Trophoblast cell (in vitro differentiated cells and primary cell): Measurements from ENCODE around the gene ATP8A1.

ENCODE experiments used
- DNase-seq, 2 donors: peaks; one replicate each; pipeline ENCODE4 v3.0.0-alpha.2; 2016
- H2AFZ ChIP-seq: 2 replicates; pipeline ENCODE4 v1.6.1; 2013; ENCODE audit warnings: low read length, moderate library complexity, mild to moderate bottlenecking; ENCODE audit not compliant: insufficient read depth, poor library complexity
- H2AK5ac ChIP-seq: 2 replicates; pipeline ENCODE4 v1.6.1; 2013; ENCODE audit warnings: mild to moderate bottlenecking, low read length
- H2BK120ac ChIP-seq: 2 replicates; pipeline ENCODE4 v1.6.1; 2013; ENCODE audit warnings: low read length, mild to moderate bottlenecking, moderate library complexity; ENCODE audit not compliant: insufficient read depth, poor library complexity
- H2BK12ac ChIP-seq: 2 replicates; pipeline ENCODE4 v1.6.1; 2013; ENCODE audit warnings: mild to moderate bottlenecking, low read length, moderate library complexity
- H2BK5ac ChIP-seq: 2 replicates; pipeline ENCODE4 v1.6.1; 2013; ENCODE audit warnings: low read length, low read depth, moderate library complexity, mild to moderate bottlenecking; ENCODE audit not compliant: poor library complexity
- H3K14ac ChIP-seq: 2 replicates; pipeline ENCODE4 v1.6.1; 2013; ENCODE audit warnings: mild to moderate bottlenecking, low read length
- H3K18ac ChIP-seq: 2 replicates; pipeline ENCODE4 v1.6.1; 2013; ENCODE audit warnings: mild to moderate bottlenecking, low read length
- H3K23ac ChIP-seq: 2 replicates; pipeline ENCODE4 v1.6.1; 2013; ENCODE audit warnings: low read length
- H3K27ac ChIP-seq: 2 replicates; pipeline ENCODE4 v1.5.1; 2013; ENCODE audit warnings: low read depth, mild to moderate bottlenecking, inconsistent platforms, low read length, moderate library complexity
- H3K27me3 ChIP-seq: 2 replicates; pipeline ENCODE4 v1.6.1; 2013; ENCODE audit warnings: inconsistent platforms, mild to moderate bottlenecking, low read length, moderate library complexity; ENCODE audit not compliant: insufficient read depth
- H3K36me3 ChIP-seq, 2 experiments: 1 replicate in 1 of 2; 2 replicates in 1 of 2; pipeline ENCODE4 v1.6.1; 2013; ENCODE audit warnings: low read length in 2 of 2, mild to moderate bottlenecking in 2 of 2, moderate library complexity in 1 of 2; ENCODE audit not compliant: insufficient read depth in 2 of 2, control insufficient read depth in 1 of 2
- H3K4ac ChIP-seq: 2 replicates; pipeline ENCODE4 v1.6.1; 2013; ENCODE audit warnings: low read depth, mild to moderate bottlenecking, low read length, moderate library complexity
- H3K4me1 ChIP-seq, 2 experiments: 1 replicate in 1 of 2; 2 replicates in 1 of 2; pipeline ENCODE4 v1.6.1; 2013; ENCODE audit warnings: low read length in 2 of 2, mild to moderate bottlenecking in 2 of 2, moderate library complexity in 1 of 2; ENCODE audit not compliant: insufficient read depth in 2 of 2, control insufficient read depth in 1 of 2
- H3K4me2 ChIP-seq: 2 replicates; pipeline ENCODE4 v1.6.1; 2013; ENCODE audit warnings: inconsistent platforms, mild to moderate bottlenecking, low read length, moderate library complexity
- H3K4me3 ChIP-seq: 2 replicates; pipeline ENCODE4 v1.5.1; 2013; ENCODE audit warnings: mild to moderate bottlenecking, low read depth, low read length, inconsistent platforms
- H3K79me1 ChIP-seq: one replicate; pipeline ENCODE4 v1.6.1; 2013; ENCODE audit warnings: low read length
- H3K79me2 ChIP-seq: 2 replicates; pipeline ENCODE4 v1.6.1; 2013; ENCODE audit warnings: low read length, mild to moderate bottlenecking; ENCODE audit not compliant: control insufficient read depth, insufficient read depth, poor library complexity
- H3K9ac ChIP-seq: 2 replicates; pipeline ENCODE4 v1.6.1; 2013; ENCODE audit warnings: mild to moderate bottlenecking, low read length
- H3K9me3 ChIP-seq: 2 replicates; pipeline ENCODE4 v1.6.1; 2013; ENCODE audit warnings: low read depth, mild to moderate bottlenecking, control low read depth, inconsistent platforms, low read length; ENCODE audit not compliant: insufficient read depth
- H4K12ac ChIP-seq: 2 replicates; pipeline ENCODE4 v1.6.1; 2013; ENCODE audit warnings: low read depth, mild to moderate bottlenecking, low read length, moderate library complexity
- H4K8ac ChIP-seq: 2 replicates; pipeline ENCODE4 v1.6.1; 2013; ENCODE audit warnings: low read depth, mild to moderate bottlenecking, low read length, moderate library complexity
- H4K91ac ChIP-seq: one replicate; pipeline ENCODE4 v1.6.1; 2013; ENCODE audit warnings: low read depth, mild to moderate bottlenecking, low read length, moderate library complexity
- WGBS: extraction: QIAGEN DNeasy Blood & Tissue Kit; methylation state at CpG from one replicate; pipeline ENCODE4 v1.1.7; 2013; ENCODE audit warnings: missing lambda C conversion rate; ENCODE audit not compliant: insufficient read length, insufficient coverage; ENCODE audit errors: extremely low coverage; 5-methylcytosine and 5-hydroxymethylcytosine counted together

Gene ATP8A1

GRCh38 chr4:42392436-42392835, 264.5 kb downstream of the ATP8A1 start:
- Histone ChIP-seq H3K9me3 (no peaks in the 10 kb centered on the region), H3K4me2 (no peak overlapping the region), H3K36me3 (no peaks in the 10 kb centered on the region), H2AFZ (no peak overlapping the region), H3K4ac (no peak overlapping the region), H3K27ac (no peak overlapping the region), H4K91ac (no peak overlapping the region), H4K8ac (no peak overlapping the region), H3K4me3 (no peak overlapping the region), H3K18ac (no peak overlapping the region), H3K14ac (no peak overlapping the region), H2BK5ac (no peak overlapping the region), H3K79me1 (no peaks in the 10 kb centered on the region), H2BK12ac (no peak overlapping the region), H2BK120ac (no peak overlapping the region), H3K4me1 (peaks cover 6 to 7% of the 10 kb centered on the region in 2 experiments), H3K79me2 (no peaks in the 10 kb centered on the region), H3K9ac (no peak overlapping the region), H2AK5ac (no peak overlapping the region), H3K23ac (no peak overlapping the region), H4K12ac (no peak overlapping the region), H3K27me3 (peaks cover 14% of the 10 kb centered on the region)
- WGBS: no CpG with 5 or more reads among the region's 4 CpGs
- DNase-seq: no peak

GRCh38 chr4:42391981-42392380, 264.9 kb downstream of the ATP8A1 start:
- Histone ChIP-seq H3K4me2 (no peak overlapping the region), H3K4me3 (no peak overlapping the region), H4K91ac (no peak overlapping the region), H3K27ac (no peak overlapping the region), H3K4ac (no peak overlapping the region), H3K79me1 (no peaks in the 10 kb centered on the region), H3K14ac (no peak overlapping the region), H3K23ac (no peak overlapping the region), H3K9ac (no peak overlapping the region), H3K4me1 (peaks cover 3 to 4% of the 10 kb centered on the region in 2 experiments), H2BK12ac (no peak overlapping the region), H3K79me2 (no peaks in the 10 kb centered on the region), H4K8ac (no peak overlapping the region), H2BK5ac (no peak overlapping the region), H2BK120ac (no peak overlapping the region), H3K36me3 (no peaks in the 10 kb centered on the region), H4K12ac (no peak overlapping the region), H2AFZ (no peak overlapping the region), H3K18ac (no peak overlapping the region), H2AK5ac (no peak overlapping the region), H3K27me3 (peaks cover 11% of the 10 kb centered on the region), H3K9me3 (no peaks in the 10 kb centered on the region)
- no peak for DNase-seq
- WGBS: no CpG with 5 or more reads among the region's 5 CpGs

- H3K23ac ChIP-seq: no peak overlapping the region
- H2BK12ac ChIP-seq: no peak overlapping the region
- no peak overlapping the region for H2AFZ ChIP-seq
- no peak overlapping the region for H4K12ac ChIP-seq
- no peak overlapping the region for H3K4me2 ChIP-seq
- H3K79me2 ChIP-seq: no peaks in the 10 kb centered on the region
- no peak overlapping the region for H3K4ac ChIP-seq
- no peaks in the 10 kb centered on the region for H3K79me1 ChIP-seq
- H3K14ac ChIP-seq: no peak overlapping the region
- no peak for DNase-seq
- H2BK5ac ChIP-seq: no peak overlapping the region
- no peak overlapping the region for H2AK5ac ChIP-seq
- H4K8ac ChIP-seq: no peak overlapping the region
- H3K9me3 ChIP-seq: no peaks in the 10 kb centered on the region
- no peak overlapping the region for H3K18ac ChIP-seq
- no peak overlapping the region for H3K4me3 ChIP-seq
- H3K4me1 ChIP-seq: no peaks in the 10 kb centered on the region
- no peaks in the 10 kb centered on the region for H3K36me3 ChIP-seq
- WGBS: no CpG with 5 or more reads among the region's 2 CpGs
- H2BK120ac ChIP-seq: no peak overlapping the region
- H3K27ac ChIP-seq: no peak overlapping the region
- H3K9ac ChIP-seq: no peak overlapping the region
- H3K27me3 ChIP-seq: peaks cover 5% of the 10 kb centered on the region
- H4K91ac ChIP-seq: no peak overlapping the region
Observed at GRCh38 chr4:42391355-42391664, 265.6 kb downstream of the ATP8A1 start.

- H3K27me3 ChIP-seq: peaks cover 3% of the 10 kb centered on the region
- no peak overlapping the region for H3K9ac ChIP-seq
- no peaks in the 10 kb centered on the region for H3K9me3 ChIP-seq
- no peak overlapping the region for H2BK5ac ChIP-seq
- no peaks in the 10 kb centered on the region for H3K36me3 ChIP-seq
- H3K4me2 ChIP-seq: no peak overlapping the region
- no peaks in the 10 kb centered on the region for H3K79me1 ChIP-seq
- no peak overlapping the region for H4K8ac ChIP-seq
- H3K14ac ChIP-seq: no peak overlapping the region
- no peak overlapping the region for H4K91ac ChIP-seq
- H3K79me2 ChIP-seq: no peaks in the 10 kb centered on the region
- H2AFZ ChIP-seq: no peak overlapping the region
- no peak overlapping the region for H3K23ac ChIP-seq
- no peak overlapping the region for H2BK12ac ChIP-seq
- no peak overlapping the region for H3K27ac ChIP-seq
- no peak overlapping the region for H2AK5ac ChIP-seq
- no peak overlapping the region for H3K4ac ChIP-seq
- WGBS: no CpG with 5 or more reads among the region's 10 CpGs
- H3K4me1 ChIP-seq: no peaks in the 10 kb centered on the region
- no peak overlapping the region for H3K4me3 ChIP-seq
- no peak overlapping the region for H2BK120ac ChIP-seq
- no peak overlapping the region for H3K18ac ChIP-seq
- DNase-seq: no peak
- no peak overlapping the region for H4K12ac ChIP-seq
Observed at GRCh38 chr4:42390622-42391354, 266.1 kb downstream of the ATP8A1 start.
